ENCODE results near the gene EXOSC7. TPM values are rescaled to one million over a fixed set of nuclear protein-coding genes. Genes with fewer than 3 reads are reported as not detected.
A peak's percentile ranks its signal among the peaks of the same experiment; 100 is the strongest.

The EXOSC7 gene
- total RNA-seq, 1 donor from 2014 or later = 36.7 TPM

DNA sequence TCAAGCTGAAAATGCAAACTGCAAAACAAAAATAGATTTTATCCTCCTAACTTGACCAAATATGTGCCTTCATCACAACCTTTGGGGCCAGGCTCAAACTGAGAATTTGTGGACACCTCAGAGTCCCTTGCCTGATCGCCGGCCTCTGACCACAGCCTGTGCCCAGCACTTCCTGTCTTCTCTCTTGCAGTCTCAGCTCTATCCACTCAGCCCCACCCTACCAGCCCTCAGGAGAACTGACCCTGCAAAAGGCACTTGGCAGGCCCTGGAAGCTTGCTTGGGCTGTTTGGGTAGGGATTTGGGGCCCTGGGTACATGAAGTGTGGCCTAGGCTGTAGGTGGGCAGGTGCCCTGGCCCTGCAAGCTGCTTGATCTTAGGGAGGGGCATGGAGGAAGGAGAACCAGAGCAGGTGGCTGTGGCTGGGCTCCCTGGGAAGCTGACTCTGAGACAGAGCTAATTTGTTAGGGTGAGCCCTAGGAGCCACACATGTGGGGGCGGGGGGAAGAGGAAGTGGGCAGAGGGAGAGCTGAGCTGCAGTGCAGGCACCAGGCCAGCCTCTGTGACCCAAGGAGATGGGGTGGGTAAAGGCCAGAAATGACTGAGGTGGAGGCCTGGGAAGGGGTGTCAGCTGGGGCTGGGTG is 58.7 kb downstream of the EXOSC7 start:
- H3K27ac Mint-ChIP-seq (ENCODE audit: unreplicated experiment) = peak overlapping the region; percentile 84

GRCh38 chr3:45035441-45036301 is 59.6 kb downstream of the EXOSC7 start:
- Mint-ChIP-seq H3K9me3 (ENCODE audit: unreplicated experiment) (no peaks in the 10 kb centered on the region), H3K4me3 (ENCODE audit: unreplicated experiment) (peak overlapping the region; percentile 67), H3K4me1 (ENCODE audit: unreplicated experiment) (peaks cover 45% of the 10 kb centered on the region), H3K27ac (ENCODE audit: unreplicated experiment) (peak overlapping the region; percentile 95), H3K36me3 (ENCODE audit: unreplicated experiment) (peaks cover 6% of the 10 kb centered on the region), H3K27me3 (ENCODE audit: unreplicated experiment) (no peaks in the 10 kb centered on the region)
- TF ChIP-seq, protein P1, sequence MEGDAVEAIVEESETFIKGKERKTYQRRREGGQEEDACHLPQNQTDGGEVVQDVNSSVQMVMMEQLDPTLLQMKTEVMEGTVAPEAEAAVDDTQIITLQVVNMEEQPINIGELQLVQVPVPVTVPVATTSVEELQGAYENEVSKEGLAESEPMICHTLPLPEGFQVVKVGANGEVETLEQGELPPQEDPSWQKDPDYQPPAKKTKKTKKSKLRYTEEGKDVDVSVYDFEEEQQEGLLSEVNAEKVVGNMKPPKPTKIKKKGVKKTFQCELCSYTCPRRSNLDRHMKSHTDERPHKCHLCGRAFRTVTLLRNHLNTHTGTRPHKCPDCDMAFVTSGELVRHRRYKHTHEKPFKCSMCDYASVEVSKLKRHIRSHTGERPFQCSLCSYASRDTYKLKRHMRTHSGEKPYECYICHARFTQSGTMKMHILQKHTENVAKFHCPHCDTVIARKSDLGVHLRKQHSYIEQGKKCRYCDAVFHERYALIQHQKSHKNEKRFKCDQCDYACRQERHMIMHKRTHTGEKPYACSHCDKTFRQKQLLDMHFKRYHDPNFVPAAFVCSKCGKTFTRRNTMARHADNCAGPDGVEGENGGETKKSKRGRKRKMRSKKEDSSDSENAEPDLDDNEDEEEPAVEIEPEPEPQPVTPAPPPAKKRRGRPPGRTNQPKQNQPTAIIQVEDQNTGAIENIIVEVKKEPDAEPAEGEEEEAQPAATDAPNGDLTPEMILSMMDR (IDR thresholded peaks at IDR 0.05) = no peak
- no peak for DNase-seq (ENCODE audit: extremely low spot score, unreplicated experiment)

More for the DNA sequence above, 58.7 kb downstream of the EXOSC7 start:
- H3K9me3 Mint-ChIP-seq (ENCODE audit: unreplicated experiment) = no peaks in the 10 kb centered on the region
- TF ChIP-seq, protein P1 (IDR thresholded peaks at IDR 0.05) = no peak
- H3K4me1 Mint-ChIP-seq (ENCODE audit: unreplicated experiment) = peaks cover 50% of the 10 kb centered on the region
- peaks cover 6% of the 10 kb centered on the region for H3K36me3 Mint-ChIP-seq (ENCODE audit: unreplicated experiment)
- no peak for DNase-seq (ENCODE audit: extremely low spot score, unreplicated experiment)
- H3K27me3 Mint-ChIP-seq (ENCODE audit: unreplicated experiment) = no peaks in the 10 kb centered on the region
- peak overlapping the region; percentile 51 for H3K4me3 Mint-ChIP-seq (ENCODE audit: unreplicated experiment)

- Mint-ChIP-seq H3K4me1 (ENCODE audit: unreplicated experiment) (peaks cover 46% of the 10 kb centered on the region), H3K27me3 (ENCODE audit: unreplicated experiment) (no peaks in the 10 kb centered on the region), H3K4me3 (ENCODE audit: unreplicated experiment) (no peak overlapping the region), H3K36me3 (ENCODE audit: unreplicated experiment) (no peaks in the 10 kb centered on the region), H3K9me3 (ENCODE audit: unreplicated experiment) (no peaks in the 10 kb centered on the region), H3K27ac (ENCODE audit: unreplicated experiment) (peak overlapping the region; percentile 95)
- TF ChIP-seq, protein P1 (IDR thresholded peaks at IDR 0.05) = peak; percentile 98
- peak; percentile 96 for DNase-seq (ENCODE audit: extremely low spot score, unreplicated experiment)
Observed at GRCh38 chr3:45037720-45038455, 61.8 kb downstream of the EXOSC7 start.

- no peak for DNase-seq (ENCODE audit: extremely low spot score, unreplicated experiment)
- Mint-ChIP-seq H3K4me3 (ENCODE audit: unreplicated experiment) (no peak overlapping the region), H3K36me3 (ENCODE audit: unreplicated experiment) (no peaks in the 10 kb centered on the region), H3K4me1 (ENCODE audit: unreplicated experiment) (peaks cover 33% of the 10 kb centered on the region), H3K27me3 (ENCODE audit: unreplicated experiment) (no peaks in the 10 kb centered on the region), H3K27ac (ENCODE audit: unreplicated experiment) (no peak overlapping the region), H3K9me3 (ENCODE audit: unreplicated experiment) (no peaks in the 10 kb centered on the region)
- TF ChIP-seq, protein P1 (IDR thresholded peaks at IDR 0.05) = no peak
Observed at GRCh38 chr3:45041666-45042065, 65.6 kb downstream of the EXOSC7 start.
